ENCODE results near the gene LRRFIP2.
"Not testable (repeated sequence)": the region's sequence is repeated elsewhere in the genome, so short reads cannot be mapped to it uniquely, and the experiment has no call there.

Gene LRRFIP2

GRCh38 chr3:37183375-37183831, 9.0 kb upstream of the LRRFIP2 start:
- no peak for DNase-seq

GRCh38 chr3:37182816-37183215, 8.4 kb upstream of the LRRFIP2 start:
- no peak for DNase-seq

- no peak for DNase-seq
Observed at GRCh38 chr3:37181756-37182155, 7.4 kb upstream of the LRRFIP2 start.

GRCh38 chr3:37179144-37179967, 5.0 kb upstream of the LRRFIP2 start:
- no peak for DNase-seq

- DNase-seq = no peak
Observed at GRCh38 chr3:37173806-37174205, 576 bp downstream of the LRRFIP2 start.

- DNase-seq = no peak
Observed at GRCh38 chr3:37171144-37171543, 3.2 kb downstream of the LRRFIP2 start.

- DNase-seq = no peak
Observed at GRCh38 chr3:37170513-37170912, 3.9 kb downstream of the LRRFIP2 start.

- DNase-seq = no peak
Observed at GRCh38 chr3:37170060-37170459, 4.3 kb downstream of the LRRFIP2 start.

- DNase-seq = no peak
Observed at GRCh38 chr3:37168896-37169295, 5.5 kb downstream of the LRRFIP2 start.

- peak; percentile 65 for DNase-seq
Observed at GRCh38 chr3:37163262-37164015, 10.9 kb downstream of the LRRFIP2 start.

- DNase-seq = no peak
Observed at GRCh38 chr3:37162501-37163245, 11.7 kb downstream of the LRRFIP2 start.

GRCh38 chr3:37161351-37161750, 13.0 kb downstream of the LRRFIP2 start:
- DNase-seq = no peak

GRCh38 chr3:37155782-37156181, 18.6 kb downstream of the LRRFIP2 start:
- DNase-seq = no peak

GRCh38 chr3:37154668-37155314, 19.6 kb downstream of the LRRFIP2 start:
- DNase-seq = no peak

GRCh38 chr3:37150621-37151020, 23.8 kb downstream of the LRRFIP2 start:
- DNase-seq = no peak

GRCh38 chr3:37149257-37149656, 25.1 kb downstream of the LRRFIP2 start:
- no peak for DNase-seq

GRCh38 chr3:37148208-37148607, 26.2 kb downstream of the LRRFIP2 start:
- DNase-seq = no peak

GRCh38 chr3:37147666-37148065, 26.7 kb downstream of the LRRFIP2 start:
- no peak for DNase-seq

GRCh38 chr3:37146927-37147326, 27.5 kb downstream of the LRRFIP2 start:
- DNase-seq = not testable (repeated sequence)

- no peak for DNase-seq
Observed at GRCh38 chr3:37145611-37146010, 28.8 kb downstream of the LRRFIP2 start.

GRCh38 chr3:37144806-37145205, 29.6 kb downstream of the LRRFIP2 start:
- DNase-seq = no peak

- DNase-seq = no peak
Observed at GRCh38 chr3:37143821-37144220, 30.6 kb downstream of the LRRFIP2 start.

GRCh38 chr3:37141676-37142075, 32.7 kb downstream of the LRRFIP2 start:
- DNase-seq = no peak

All from activated effector memory CD4-positive, alpha-beta T cell treated with anti-CD3 and anti-CD28 coated beads, Interleukin-2, amount 50 U/mL, for 16 hours (primary cell).